T-cell (primary cell): Measurements from ENCODE around the gene CAGE1. TPM values are rescaled to one million over a fixed set of nuclear protein-coding genes. Genes with fewer than 3 reads are reported as not detected.
A peak's percentile ranks its signal among the peaks of the same experiment; 100 is the strongest.

Experiments used
- ATAC-seq, 4 experiments: fragments of 200-7000 bp in 3 of 4; fragments of 150-1000 bp in 1 of 4; cut with Tn5 transposase; replicated peaks in 1 of 4; 1 replicate in 3 of 4; 2 replicates in 1 of 4; pipeline ENCODE4 v1.10.0; 2021; ENCODE audit warnings: moderate library complexity in 3 of 4, mild to moderate bottlenecking in 2 of 4, moderate number of reproducible peaks in 1 of 4
- CTCF ChIA-PET, 2 donors: fragments of 300-600 bp; sonication (Branson Sonifier 250); formaldehyde crosslinking; loops; one replicate each; lab custom pipeline; 2022; ENCODE audit warnings: antibody characterized with exemption in 2 of 2; lab: Charles Lee
- POLR2A ChIA-PET, 2 donors: fragments of 300-600 bp; sonication (Branson Sonifier 250); formaldehyde crosslinking; loops; one replicate each; lab custom pipeline; 2022; ENCODE audit warnings: antibody characterized with exemption in 2 of 2; lab: Charles Lee
- DNase-seq, 35 experiments: peaks; one replicate each; pipeline versions ENCODE4 v3.0.0 to v3.0.0-alpha.2; 2013 to 2023
- H3K27ac ChIP-seq: one replicate; pipeline ENCODE4 v1.5.1; 2013; ENCODE audit warnings: low read length
- H3K27me3 ChIP-seq, 2 experiments: replicated peaks in 1 of 2; 1 replicate in 1 of 2; 2 replicates in 1 of 2; pipeline versions ENCODE4 v1.6.1 to v1.7.0; 2013; ENCODE audit warnings: low read length in 1 of 2, mixed read lengths in 1 of 2; ENCODE audit not compliant: control insufficient read depth in 2 of 2, insufficient read depth in 2 of 2; ENCODE audit errors: extremely low read depth in 1 of 2
- H3K36me3 ChIP-seq, 2 donors: 1 replicate in 1 of 2; 2 replicates in 1 of 2; pipeline versions ENCODE4 v1.6.1 to v1.7.0; 2013; ENCODE audit warnings: low read length in 1 of 2; ENCODE audit not compliant: control insufficient read depth in 2 of 2, insufficient read depth in 1 of 2; ENCODE audit errors: extremely low read depth in 1 of 2
- H3K4me1 ChIP-seq, 2 experiments: 1 replicate in 1 of 2; 2 replicates in 1 of 2; pipeline versions ENCODE4 v1.6.1 to v1.7.0; 2013; ENCODE audit warnings: low read length in 2 of 2, mixed read lengths in 1 of 2; ENCODE audit not compliant: insufficient read depth in 2 of 2, control insufficient read depth in 1 of 2; ENCODE audit errors: extremely low read depth in 1 of 2
- H3K4me3 ChIP-seq, 2 donors: 1 replicate in 1 of 2; 2 replicates in 1 of 2; pipeline versions ENCODE4 v1.5.1 to v1.7.0; 2013; ENCODE audit warnings: mild to moderate bottlenecking in 2 of 2, low read length in 1 of 2, moderate library complexity in 1 of 2; ENCODE audit not compliant: control insufficient read depth in 1 of 2; ENCODE audit errors: extremely low read depth in 1 of 2
- H3K9me3 ChIP-seq: 2 replicates; pipeline ENCODE4 v1.7.0; 2013
- H3K27ac Mint-ChIP-seq, 2 donors: one replicate each; pipeline ENCODE4 v1.8.0; 2020 to 2021; ENCODE audit warnings: mild to moderate bottlenecking in 2 of 2, mixed read lengths in 2 of 2
- H3K27me3 Mint-ChIP-seq, 2 donors: one replicate each; pipeline ENCODE4 v1.8.0; 2021 to 2022; ENCODE audit warnings: mixed read lengths in 2 of 2
- H3K36me3 Mint-ChIP-seq: one replicate; pipeline ENCODE4 v1.8.0; 2021; ENCODE audit warnings: mixed read lengths
- H3K4me1 Mint-ChIP-seq, 3 donors: one replicate each; pipeline ENCODE4 v1.8.0; 2020 to 2022; ENCODE audit warnings: mixed read lengths in 3 of 3, mild to moderate bottlenecking in 1 of 3
- H3K4me3 Mint-ChIP-seq, 3 donors: one replicate each; pipeline ENCODE4 v1.8.0; 2020 to 2022; ENCODE audit warnings: mild to moderate bottlenecking in 3 of 3, mixed read lengths in 3 of 3, moderate library complexity in 3 of 3
- H3K9me3 Mint-ChIP-seq, 3 donors: one replicate each; pipeline ENCODE4 v1.8.0; 2020 to 2022; ENCODE audit warnings: mixed read lengths in 3 of 3
- WGBS: methylation state at CpG from one replicate; pipeline ENCODE4 v1.1.5; 2013; ENCODE audit warnings: missing lambda C conversion rate; ENCODE audit not compliant: insufficient coverage; 5-methylcytosine and 5-hydroxymethylcytosine counted together
- total RNA-seq, 35 experiments: library from RNA in 6 of 35; stranded (reverse) in 6 of 35; fragments of 120-200 nt in 1 of 35; gene quantifications; one replicate each; pipeline versions ENCODE4 v1.2.1 to v1.2.4 and lab custom pipeline; 2013 to 2026

Gene CAGE1
- total RNA-seq, 5 donors from 2014 or later (not counting 1 experiment from before 2014, with no cell fraction given): 0.09 to 0.75 (median 0.31) TPM; not detected in 1

- 2% methylated on average over 9 of the region's 11 CpGs for WGBS
- H3K9me3 ChIP-seq: no peaks in the 10 kb centered on the region
- no peaks in the 10 kb centered on the region for H3K9me3 Mint-ChIP-seq
- peaks cover 0 to 11% of the 10 kb centered on the region in 2 donors for H3K36me3 ChIP-seq
- H3K4me3 Mint-ChIP-seq: peak overlapping the region; percentile 82 to 98 (median 91)
- CTCF ChIA-PET: interaction anchor here in 1 of 2 donors (2.0 kb wide), 1 partner anchor 114 kb away, joined by 7 read pairs; no protein-coding TSS in a partner anchor
- peaks cover 44 to 51% (median 47%) of the 10 kb centered on the region in 3 donors for H3K4me1 Mint-ChIP-seq
- peaks cover 16 to 26% of the 10 kb centered on the region in 2 experiments for H3K4me1 ChIP-seq
- ATAC-seq (no peak), DNase-seq (no peak)
- peak overlapping the region; percentile 85 to 87 for H3K4me3 ChIP-seq
- peak overlapping the region; percentile 97 to 99 for H3K27ac Mint-ChIP-seq
- H3K27me3 ChIP-seq: peaks cover 0 to 3% of the 10 kb centered on the region in 2 experiments
- H3K36me3 Mint-ChIP-seq: peaks cover 13% of the 10 kb centered on the region
- POLR2A ChIA-PET: interaction anchor here in 1 of 2 donors (0.8 to 1.1 kb wide), 3 partner anchors 77 to 201 kb away, joined by 4 read pairs; partner anchors contain the start of gene SNRNP48
- peak overlapping the region; percentile 100 for H3K27ac ChIP-seq
- H3K27me3 Mint-ChIP-seq: no peaks in the 10 kb centered on the region
Observed at GRCh38 chr6:7389162-7389450, 436 bp downstream of the CAGE1 start.

GRCh38 chr6:7381092-7381491, 8.4 kb downstream of the CAGE1 start:
- H3K9me3 Mint-ChIP-seq: no peaks in the 10 kb centered on the region

DNA sequence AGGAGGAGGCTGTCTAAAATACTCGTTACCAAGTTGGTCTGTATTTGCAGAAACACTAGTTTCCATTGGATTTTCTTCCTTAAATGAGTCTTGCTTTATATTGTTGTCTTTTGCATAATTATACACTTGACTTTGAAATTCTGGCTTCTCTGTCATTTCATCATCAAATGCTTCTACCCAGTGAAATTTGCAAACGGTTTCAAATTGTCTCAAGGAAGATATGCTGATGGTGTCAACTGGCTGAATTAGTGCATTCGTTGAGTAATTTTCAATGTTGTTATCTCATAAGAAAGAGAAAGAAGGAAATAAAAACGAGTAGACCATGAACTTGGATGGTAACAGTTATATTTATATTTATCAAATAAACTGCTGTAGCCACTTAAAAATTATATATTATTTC, 10.8 kb downstream of the CAGE1 start:
- H3K27me3 Mint-ChIP-seq: peaks cover 2 to 7% of the 10 kb centered on the region in 2 donors
- H3K27ac Mint-ChIP-seq: no peak overlapping the region
- ChIA-PET POLR2A (no interaction called here), CTCF (no interaction called here)
- H3K9me3 Mint-ChIP-seq: no peaks in the 10 kb centered on the region
- no peaks in the 10 kb centered on the region for H3K36me3 ChIP-seq
- peaks cover 0 to 3% of the 10 kb centered on the region in 2 experiments for H3K27me3 ChIP-seq
- no peak overlapping the region for H3K4me3 Mint-ChIP-seq
- H3K4me1 Mint-ChIP-seq: peaks cover 0 to 2% (median 0%) of the 10 kb centered on the region in 3 donors
- ATAC-seq (no peak), DNase-seq (no peak)
- no peak overlapping the region for H3K27ac ChIP-seq
- no CpG with 5 or more reads among the region's 4 CpGs for WGBS
- H3K36me3 Mint-ChIP-seq: no peaks in the 10 kb centered on the region
- no peaks in the 10 kb centered on the region for H3K4me1 ChIP-seq
- no peaks in the 10 kb centered on the region for H3K9me3 ChIP-seq
- H3K4me3 ChIP-seq: no peak overlapping the region

More at GRCh38 chr6:7381092-7381491, 8.4 kb downstream of the CAGE1 start:
- Histone ChIP-seq H3K4me1 (no peaks in the 10 kb centered on the region), H3K9me3 (no peaks in the 10 kb centered on the region), H3K4me3 (no peak overlapping the region), H3K27ac (no peak overlapping the region), H3K36me3 (no peaks in the 10 kb centered on the region), H3K27me3 (peaks cover 0 to 7% of the 10 kb centered on the region in 2 experiments)
- no peaks in the 10 kb centered on the region for H3K36me3 Mint-ChIP-seq
- no peak overlapping the region for H3K27ac Mint-ChIP-seq
- DNase-seq (no peak), ATAC-seq (no peak)
- no peaks in the 10 kb centered on the region for H3K4me1 Mint-ChIP-seq
- ChIA-PET POLR2A (no interaction called here), CTCF (no interaction called here)
- H3K4me3 Mint-ChIP-seq: no peak overlapping the region
- WGBS: no CpG with 5 or more reads among the region's 1 CpG
- H3K27me3 Mint-ChIP-seq: peaks cover 0 to 3% of the 10 kb centered on the region in 2 donors

GRCh38 chr6:7377961-7378360, 11.6 kb downstream of the CAGE1 start:
- H3K4me1 ChIP-seq: no peaks in the 10 kb centered on the region
- peaks cover 2 to 7% of the 10 kb centered on the region in 2 donors for H3K27me3 Mint-ChIP-seq
- no CpG with 5 or more reads among the region's 1 CpG for WGBS
- ChIA-PET POLR2A (no interaction called here), CTCF (no interaction called here)
- H3K4me3 ChIP-seq: no peak overlapping the region
- H3K9me3 Mint-ChIP-seq: no peaks in the 10 kb centered on the region
- peaks cover 0 to 3% of the 10 kb centered on the region in 2 experiments for H3K27me3 ChIP-seq
- no peak overlapping the region for H3K27ac Mint-ChIP-seq
- no peaks in the 10 kb centered on the region for H3K36me3 ChIP-seq
- H3K36me3 Mint-ChIP-seq: no peaks in the 10 kb centered on the region
- H3K4me1 Mint-ChIP-seq: peaks cover 0 to 3% (median 0%) of the 10 kb centered on the region in 3 donors
- ATAC-seq (no peak), DNase-seq (no peak)
- H3K27ac ChIP-seq: no peak overlapping the region
- no peaks in the 10 kb centered on the region for H3K9me3 ChIP-seq
- H3K4me3 Mint-ChIP-seq: no peak overlapping the region

DNA sequence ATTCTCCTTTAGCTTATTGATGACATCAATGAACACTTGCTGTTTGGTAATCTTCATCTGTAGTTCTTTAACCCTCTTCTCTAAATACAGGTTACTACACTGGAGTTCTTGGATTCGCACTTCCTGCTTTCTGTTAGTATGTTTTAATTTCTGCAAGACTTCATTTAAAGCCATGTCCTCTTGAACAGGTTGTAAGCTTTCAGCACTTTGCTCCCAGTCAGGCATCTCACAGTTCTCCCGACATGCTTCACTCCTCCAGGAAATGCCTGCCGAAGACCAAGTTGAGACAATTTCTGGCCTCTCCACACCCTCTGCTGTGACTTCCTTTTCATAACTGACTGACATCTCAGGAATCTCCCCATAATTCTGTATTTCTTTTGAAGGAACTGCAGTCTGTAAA, 15.8 kb downstream of the CAGE1 start:
- Histone ChIP-seq H3K4me1 (no peaks in the 10 kb centered on the region), H3K36me3 (no peaks in the 10 kb centered on the region), H3K27ac (no peak overlapping the region), H3K4me3 (no peak overlapping the region), H3K9me3 (no peaks in the 10 kb centered on the region), H3K27me3 (peaks cover 0 to 3% of the 10 kb centered on the region in 2 experiments)
- H3K27me3 Mint-ChIP-seq: peaks cover 2 to 7% of the 10 kb centered on the region in 2 donors
- H3K36me3 Mint-ChIP-seq: no peaks in the 10 kb centered on the region
- no peaks in the 10 kb centered on the region for H3K9me3 Mint-ChIP-seq
- ChIA-PET POLR2A (no interaction called here), CTCF (no interaction called here)
- H3K4me1 Mint-ChIP-seq: peaks cover 0 to 3% (median 0%) of the 10 kb centered on the region in 3 donors
- no peak for ATAC-seq
- no peak overlapping the region for H3K27ac Mint-ChIP-seq
- DNase-seq: no peak
- 57% methylated on average over 2 of the region's 3 CpGs for WGBS
- no peak overlapping the region for H3K4me3 Mint-ChIP-seq

DNA sequence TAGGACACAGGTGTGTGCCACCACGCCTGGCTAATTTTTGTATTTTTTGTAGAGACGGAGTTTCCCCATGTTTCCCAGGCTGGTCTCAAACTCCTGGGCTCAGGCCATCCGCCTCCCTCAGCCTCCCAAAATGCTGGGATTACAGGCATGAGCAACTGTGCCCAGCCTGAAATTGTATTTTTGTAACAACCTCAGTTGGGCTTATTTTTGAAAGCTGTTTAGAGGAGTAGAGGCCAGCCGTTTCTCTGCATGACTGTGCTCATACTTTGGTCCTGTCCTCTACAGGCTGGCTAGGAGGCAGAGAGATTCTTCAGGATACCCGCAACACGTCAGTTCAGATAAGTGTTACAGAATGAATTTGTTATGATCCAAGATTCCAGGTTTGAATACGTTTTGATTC, 22.1 kb downstream of the CAGE1 start:
- DNase-seq (no peak), ATAC-seq (no peak)
- Histone ChIP-seq H3K4me1 (no peaks in the 10 kb centered on the region), H3K4me3 (no peak overlapping the region), H3K27me3 (peaks cover 0 to 4% of the 10 kb centered on the region in 2 experiments), H3K27ac (no peak overlapping the region), H3K9me3 (no peaks in the 10 kb centered on the region), H3K36me3 (no peaks in the 10 kb centered on the region)
- ChIA-PET POLR2A (no interaction called here), CTCF (interaction anchor here in 1 of 2 donors (0.6 to 0.7 kb wide), 2 partner anchors 64 to 82 kb away, joined by 3 to 4 read pairs; no protein-coding TSS in a partner anchor)
- Mint-ChIP-seq H3K9me3 (no peaks in the 10 kb centered on the region), H3K27me3 (peaks cover 5 to 13% of the 10 kb centered on the region in 2 donors), H3K27ac (no peak overlapping the region), H3K36me3 (no peaks in the 10 kb centered on the region), H3K4me3 (no peak overlapping the region), H3K4me1 (no peaks in the 10 kb centered on the region)
- 88% methylated on average over 5 of the region's 7 CpGs for WGBS
